GM20431 (cell line): ENCODE measurements around the gene USP15.
"Not testable (repeated sequence)": the region's sequence is repeated elsewhere in the genome, so short reads cannot be mapped to it uniquely, and the experiment has no call there.

Experiments
- in situ Hi-C: fragments of 300-500 bp; cut with MseI, MboI; formaldehyde crosslinking; loops from one replicate; pipeline ENCODE4 v1.15.0; 2020; ENCODE audit warnings: low sequenced_read_pairs; ENCODE audit not compliant: unreplicated experiment

The USP15 gene

DNA sequence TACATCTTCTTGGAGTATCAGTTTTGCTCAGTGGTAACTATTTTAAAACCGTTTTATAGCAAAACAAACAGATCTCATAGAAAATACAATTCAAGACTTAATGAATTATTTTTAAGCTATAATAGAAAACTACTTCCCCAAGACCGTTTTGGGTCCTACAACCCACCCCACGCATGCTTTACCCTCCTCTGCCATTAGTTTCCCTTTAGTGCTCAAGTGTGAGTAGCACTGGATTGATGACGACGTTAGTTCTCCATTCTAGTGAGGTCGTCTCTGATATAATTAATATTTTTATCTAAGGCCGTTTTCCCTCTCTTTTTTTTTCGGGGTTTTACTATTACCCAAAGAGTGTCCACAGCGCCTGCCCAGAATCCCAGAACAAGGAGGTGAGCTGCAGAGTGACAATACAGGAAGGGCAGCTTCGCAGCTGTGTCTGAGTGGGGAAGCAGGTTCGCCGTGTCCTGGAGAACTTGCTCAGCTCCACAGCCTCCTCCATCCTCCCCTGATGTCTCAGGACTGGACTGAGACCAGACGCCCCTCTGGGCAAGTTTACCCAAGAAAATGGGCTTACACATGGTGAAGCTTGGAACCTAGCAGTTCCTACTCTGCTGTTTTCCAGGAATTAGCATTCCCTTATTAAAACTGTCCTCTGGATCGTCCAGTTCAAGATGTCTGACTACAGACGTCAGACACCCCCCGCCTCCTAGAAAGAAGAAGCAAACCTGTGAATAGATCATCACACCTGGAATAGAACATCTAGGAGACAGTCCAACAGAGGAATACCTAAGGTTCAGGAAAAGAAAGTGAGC, 174.5 kb downstream of the USP15 start:
- in situ Hi-C loops = loop anchor here (10.0 kb wide), 1 partner anchor 370 kb away; no protein-coding TSS in a partner anchor

GRCh38 chr12:62435303-62436163, 175.3 kb downstream of the USP15 start:
- in situ Hi-C loops = loop anchor here (10.0 kb wide), 1 partner anchor 369 kb away; no protein-coding TSS in a partner anchor

DNA sequence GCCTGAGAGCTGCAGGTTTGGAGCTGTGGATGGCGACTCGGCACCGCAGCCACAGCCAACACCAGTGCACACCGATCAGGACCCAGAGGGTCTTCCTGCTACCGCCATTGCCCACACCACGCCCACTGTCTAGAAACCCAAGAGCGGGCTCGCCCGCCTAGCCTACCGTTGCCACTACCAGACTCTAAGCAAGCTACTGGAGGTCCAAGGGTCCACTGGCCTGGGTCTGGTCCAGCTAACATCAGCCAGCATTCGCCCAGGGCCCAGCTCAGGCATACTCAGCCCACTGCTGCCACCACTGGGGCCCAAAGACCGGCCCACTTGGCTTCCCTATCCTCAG, 175.9 kb downstream of the USP15 start:
- in situ Hi-C loops = loop anchor here (10.0 kb wide), 1 partner anchor 369 kb away; no protein-coding TSS in a partner anchor

DNA sequence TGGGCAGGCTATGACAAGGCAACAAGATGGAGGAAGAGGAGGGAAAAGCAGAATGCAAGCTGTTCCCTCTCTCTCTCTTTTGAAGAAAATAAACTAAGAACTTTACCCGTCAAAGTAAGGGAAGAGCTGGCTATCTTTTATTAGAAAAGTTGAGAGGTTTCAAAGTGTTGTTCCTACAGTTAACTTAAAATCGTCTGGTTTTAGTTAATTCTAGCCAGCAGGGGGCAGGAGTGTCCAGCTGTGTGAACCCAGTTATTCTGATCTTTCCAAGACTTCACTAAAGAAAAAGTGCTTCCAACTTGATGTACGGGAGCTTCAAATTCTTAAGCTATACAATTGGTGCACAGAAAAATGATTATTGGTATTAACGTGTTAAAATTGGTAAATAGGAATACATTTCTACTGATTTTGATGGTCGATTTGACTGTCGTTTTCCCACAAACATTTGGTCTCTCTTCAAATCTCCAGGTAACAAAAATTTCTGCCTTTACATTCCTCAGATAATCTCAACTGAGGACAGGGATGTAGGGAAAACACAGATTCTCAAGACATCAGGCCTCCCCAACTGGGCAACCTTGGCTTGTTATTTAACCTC, 178.0 kb downstream of the USP15 start:
- in situ Hi-C loops = loop anchor here (10.0 kb wide), 1 partner anchor 367 kb away; no protein-coding TSS in a partner anchor

DNA sequence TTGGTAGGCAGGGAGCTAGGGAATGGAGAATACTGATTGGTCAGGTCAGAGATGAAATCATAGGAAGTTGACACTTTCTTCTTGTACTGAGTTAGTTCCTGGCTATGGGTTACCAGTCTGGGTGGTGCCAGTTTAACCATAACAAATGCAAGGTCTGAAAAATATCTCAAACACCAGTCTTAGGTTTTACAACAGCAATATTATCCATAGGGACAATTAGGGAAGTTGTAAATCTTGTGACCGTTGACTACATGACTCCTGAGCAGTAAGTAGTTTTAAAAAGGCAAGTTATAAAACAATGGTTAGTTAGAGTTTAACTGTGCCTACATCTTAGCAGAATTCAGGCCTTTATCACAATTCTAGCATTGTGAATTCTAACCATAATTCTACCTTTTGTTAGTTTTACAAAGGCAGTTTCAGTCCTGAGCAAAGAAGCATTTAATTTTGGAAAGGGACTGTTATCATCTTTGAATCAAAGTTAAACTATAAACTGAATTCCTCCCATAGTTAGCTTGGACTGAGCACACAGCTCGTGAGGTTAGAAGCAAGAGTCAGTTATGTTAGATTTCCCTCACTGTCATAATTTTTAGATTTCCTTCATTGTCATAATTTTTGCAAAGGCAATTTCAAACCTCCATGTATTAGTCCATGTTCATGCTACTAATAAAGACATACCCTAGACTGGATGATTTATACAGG, 186.7 kb downstream of the USP15 start:
- in situ Hi-C loops = no loop called here

GRCh38 chr12:62448436-62448835, 188.2 kb downstream of the USP15 start:
- in situ Hi-C loops = no loop called here

DNA sequence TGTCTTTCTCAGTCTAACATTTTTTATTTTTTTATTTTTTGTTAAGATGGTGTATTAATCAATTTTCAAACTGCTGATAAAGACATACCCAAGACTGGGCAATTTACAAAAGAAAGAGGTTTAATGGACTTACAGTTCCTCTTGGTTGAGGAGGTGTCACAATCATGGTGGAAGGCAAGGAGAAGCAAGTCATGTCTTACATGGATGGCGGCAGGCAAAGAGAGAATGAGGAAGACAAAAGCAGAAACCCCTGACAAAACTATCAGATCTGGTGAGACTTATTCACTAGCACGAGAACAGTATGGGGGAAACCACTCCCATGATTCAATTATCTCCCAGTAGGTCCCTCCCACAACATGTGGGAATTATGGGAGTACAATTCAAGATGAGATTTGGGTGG, 195.2 kb downstream of the USP15 start:
- in situ Hi-C loops = not testable (repeated sequence)

- in situ Hi-C loops = no loop called here
Measured at GRCh38 chr12:62458626-62459025, 198.4 kb downstream of the USP15 start.

DNA sequence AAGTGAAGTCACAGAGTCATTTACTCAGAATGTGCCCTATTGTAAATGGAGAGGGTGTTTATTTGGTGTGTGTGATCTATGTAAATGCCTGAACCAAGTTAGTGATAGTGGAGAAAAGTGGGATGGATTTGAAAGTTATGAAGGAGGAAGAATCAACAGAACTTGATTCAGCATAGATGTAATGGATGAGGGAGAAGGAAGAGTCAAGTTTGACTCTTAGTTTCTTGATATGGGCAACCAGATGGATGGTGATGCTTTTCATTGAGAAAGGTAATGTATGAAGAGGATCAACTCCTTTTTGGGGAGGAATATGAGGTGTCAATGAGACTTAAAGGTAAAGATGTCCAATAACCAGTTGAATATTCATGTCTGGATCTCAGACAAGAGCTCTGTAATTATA, 199.8 kb downstream of the USP15 start:
- in situ Hi-C loops = no loop called here

GRCh38 chr12:62461171-62461837, 201.1 kb downstream of the USP15 start:
- in situ Hi-C loops = not testable (repeated sequence)

- in situ Hi-C loops = not testable (repeated sequence)
Measured at GRCh38 chr12:62463252-62463651, 203.0 kb downstream of the USP15 start.
